ENCODE measurements around the gene SHMT2. TPM values are rescaled to one million over a fixed set of nuclear protein-coding genes. Genes with fewer than 3 reads are reported as not detected.

The SHMT2 gene
- total and polyA plus RNA-seq, 7 donors = 24.6 to 100 (median 30.0) TPM

DNA sequence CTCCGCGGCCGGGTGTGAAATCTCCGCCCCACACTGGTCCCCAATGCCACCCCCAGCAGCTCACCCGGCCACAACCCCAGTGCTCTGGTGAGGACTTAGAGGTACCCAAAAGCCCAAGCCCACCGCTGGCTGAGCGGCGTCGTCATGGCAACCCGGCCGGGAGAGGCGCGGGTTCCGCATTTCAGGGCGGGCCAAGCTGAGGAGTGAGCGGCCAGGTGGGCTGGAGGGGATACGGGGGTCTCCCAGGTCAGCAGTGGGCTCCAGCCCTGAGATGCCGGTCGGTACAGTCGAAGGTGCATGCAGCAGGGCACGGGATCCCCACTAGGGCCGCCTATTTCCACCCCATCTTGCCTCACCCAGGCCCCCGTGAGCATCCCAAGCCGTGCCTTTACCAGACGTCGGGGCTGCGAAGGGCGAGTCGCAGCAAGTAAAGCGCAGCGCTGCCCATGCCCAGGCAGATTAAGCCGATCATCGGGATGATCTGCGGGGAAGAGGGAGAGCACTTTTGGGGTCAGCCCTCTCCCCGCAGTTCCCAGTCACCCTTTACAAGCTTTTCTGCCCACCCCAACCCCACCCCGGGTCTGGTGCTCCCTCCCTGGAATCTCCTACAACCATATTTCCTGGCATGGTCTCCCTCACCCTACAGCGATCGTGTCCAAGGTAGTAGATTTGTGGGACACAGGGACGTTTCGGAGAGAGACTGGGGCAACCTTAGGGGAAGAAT is 6.9 kb downstream of the SHMT2 start:
- no peak for DNase-seq
- H3K9me3 ChIP-seq = no peaks in the 10 kb centered on the region
- whole genome bisulfite sequencing, 2 donors = 15 to 19% methylated on average over 40 of the region's 40 CpGs
- TF ChIP-seq POLR2A (IDR thresholded peaks at IDR 0.05) (no peak), POLR2AphosphoS5 (IDR thresholded peaks at IDR 0.05) (no peak), EP300 (IDR thresholded peaks at IDR 0.05) (no peak)
- TF ChIP-seq, protein P1, sequence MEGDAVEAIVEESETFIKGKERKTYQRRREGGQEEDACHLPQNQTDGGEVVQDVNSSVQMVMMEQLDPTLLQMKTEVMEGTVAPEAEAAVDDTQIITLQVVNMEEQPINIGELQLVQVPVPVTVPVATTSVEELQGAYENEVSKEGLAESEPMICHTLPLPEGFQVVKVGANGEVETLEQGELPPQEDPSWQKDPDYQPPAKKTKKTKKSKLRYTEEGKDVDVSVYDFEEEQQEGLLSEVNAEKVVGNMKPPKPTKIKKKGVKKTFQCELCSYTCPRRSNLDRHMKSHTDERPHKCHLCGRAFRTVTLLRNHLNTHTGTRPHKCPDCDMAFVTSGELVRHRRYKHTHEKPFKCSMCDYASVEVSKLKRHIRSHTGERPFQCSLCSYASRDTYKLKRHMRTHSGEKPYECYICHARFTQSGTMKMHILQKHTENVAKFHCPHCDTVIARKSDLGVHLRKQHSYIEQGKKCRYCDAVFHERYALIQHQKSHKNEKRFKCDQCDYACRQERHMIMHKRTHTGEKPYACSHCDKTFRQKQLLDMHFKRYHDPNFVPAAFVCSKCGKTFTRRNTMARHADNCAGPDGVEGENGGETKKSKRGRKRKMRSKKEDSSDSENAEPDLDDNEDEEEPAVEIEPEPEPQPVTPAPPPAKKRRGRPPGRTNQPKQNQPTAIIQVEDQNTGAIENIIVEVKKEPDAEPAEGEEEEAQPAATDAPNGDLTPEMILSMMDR (IDR thresholded peaks at IDR 0.05) = no peak
- peaks cover 4 to 37% (median 20%) of the 10 kb centered on the region in 4 donors for H3K36me3 ChIP-seq
- H3K27ac ChIP-seq = no peak overlapping the region
- intact Hi-C loops (cut with DNase I) = loop anchor here (5.0 kb wide), 1 partner anchor 164 kb away; no protein-coding TSS in a partner anchor
- peaks cover 38 to 62% (median 58%) of the 10 kb centered on the region in 3 donors for H3K27me3 ChIP-seq
- H3K4me1 ChIP-seq = peaks cover 0 to 39% (median 34%) of the 10 kb centered on the region in 4 donors
- H3K4me3 ChIP-seq = peak overlapping the region in 1 of 4 donors; percentile 4

DNA sequence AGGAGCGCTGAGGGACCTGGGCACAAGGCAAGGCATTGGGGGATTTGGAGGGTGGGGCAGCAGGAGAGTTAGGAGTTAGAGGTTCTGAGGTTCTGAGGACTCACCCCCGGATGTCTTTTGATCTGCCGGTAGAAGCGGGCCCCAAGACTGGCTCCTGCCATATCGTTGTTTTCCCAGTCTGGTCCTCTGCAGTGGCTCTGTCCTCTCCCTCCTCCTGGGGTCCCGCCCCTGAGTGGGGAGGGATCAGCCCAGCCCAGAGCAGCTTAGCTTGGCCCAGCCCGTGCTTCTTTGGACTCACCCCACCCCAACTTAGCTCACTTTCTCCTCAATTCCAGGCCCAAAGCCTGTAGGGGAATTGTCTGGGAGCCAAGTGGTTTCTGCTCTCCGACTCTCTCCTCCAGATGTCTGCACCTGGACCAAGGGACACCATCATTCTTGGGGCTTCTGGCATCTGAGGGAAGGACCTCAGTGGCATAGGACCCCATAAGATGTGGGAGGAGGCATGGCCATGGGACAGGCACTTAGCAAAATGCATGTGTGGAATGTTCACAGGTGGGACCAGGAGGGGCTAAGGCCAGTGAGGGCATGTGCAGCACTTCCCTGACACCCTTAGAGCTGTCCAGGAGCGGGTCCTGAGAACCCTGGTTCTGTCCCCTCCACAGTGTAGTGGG is 7.5 kb downstream of the SHMT2 start:
- DNase-seq = peak; percentile 70
- H3K9me3 ChIP-seq = no peaks in the 10 kb centered on the region
- intact Hi-C loops (cut with DNase I) = loop anchor here (5.0 kb wide), 1 partner anchor 165 kb away; no protein-coding TSS in a partner anchor
- peaks cover 45 to 69% (median 65%) of the 10 kb centered on the region in 3 donors for H3K27me3 ChIP-seq
- TF ChIP-seq POLR2A (IDR thresholded peaks at IDR 0.05) (no peak), POLR2AphosphoS5 (IDR thresholded peaks at IDR 0.05) (no peak), EP300 (IDR thresholded peaks at IDR 0.05) (no peak)
- TF ChIP-seq, protein P1 (IDR thresholded peaks at IDR 0.05) = no peak
- peaks cover 0 to 46% (median 41%) of the 10 kb centered on the region in 4 donors for H3K4me1 ChIP-seq
- no peak overlapping the region for H3K4me3 ChIP-seq
- no peak overlapping the region for H3K27ac ChIP-seq
- WGBS, 2 donors = 21 to 27% methylated on average over 9 of the region's 9 CpGs
- peaks cover 4 to 30% (median 17%) of the 10 kb centered on the region in 4 donors for H3K36me3 ChIP-seq

DNA sequence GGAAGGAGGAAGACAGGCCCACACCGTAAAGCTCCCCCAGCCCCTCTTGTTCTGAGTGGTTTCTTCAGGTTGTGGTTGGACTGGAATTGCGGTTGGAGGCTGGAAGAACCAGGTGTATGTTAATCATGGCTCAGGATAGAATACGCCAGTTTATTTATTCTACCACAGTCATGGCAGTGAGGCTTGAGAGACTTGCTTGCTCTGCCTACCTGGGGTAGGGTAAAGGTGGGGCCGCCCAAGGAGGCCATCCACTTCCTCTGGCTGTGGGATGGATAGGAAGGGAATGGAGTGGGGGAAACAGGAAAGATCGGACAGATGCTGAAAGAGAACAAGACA is 8.1 kb downstream of the SHMT2 start:
- no peak for DNase-seq
- TF ChIP-seq POLR2AphosphoS5 (IDR thresholded peaks at IDR 0.05) = no peak
- TF ChIP-seq EP300 (IDR thresholded peaks at IDR 0.05) = no peak
- no peak for TF ChIP-seq POLR2A (IDR thresholded peaks at IDR 0.05)
- TF ChIP-seq, protein P1 (IDR thresholded peaks at IDR 0.05) = no peak
- peaks cover 3 to 25% (median 12%) of the 10 kb centered on the region in 4 donors for H3K36me3 ChIP-seq
- peaks cover 50 to 74% (median 70%) of the 10 kb centered on the region in 3 donors for H3K27me3 ChIP-seq
- H3K4me1 ChIP-seq = peaks cover 0 to 51% (median 46%) of the 10 kb centered on the region in 4 donors
- no peak overlapping the region for H3K4me3 ChIP-seq
- H3K9me3 ChIP-seq = no peaks in the 10 kb centered on the region
- 16 to 32% methylated on average over 5 of the region's 5 CpGs for WGBS, 2 donors
- H3K27ac ChIP-seq = no peak overlapping the region
- intact Hi-C loops (cut with DNase I) = loop anchor here (5.0 kb wide), 1 partner anchor 165 kb away; no protein-coding TSS in a partner anchor

DNA sequence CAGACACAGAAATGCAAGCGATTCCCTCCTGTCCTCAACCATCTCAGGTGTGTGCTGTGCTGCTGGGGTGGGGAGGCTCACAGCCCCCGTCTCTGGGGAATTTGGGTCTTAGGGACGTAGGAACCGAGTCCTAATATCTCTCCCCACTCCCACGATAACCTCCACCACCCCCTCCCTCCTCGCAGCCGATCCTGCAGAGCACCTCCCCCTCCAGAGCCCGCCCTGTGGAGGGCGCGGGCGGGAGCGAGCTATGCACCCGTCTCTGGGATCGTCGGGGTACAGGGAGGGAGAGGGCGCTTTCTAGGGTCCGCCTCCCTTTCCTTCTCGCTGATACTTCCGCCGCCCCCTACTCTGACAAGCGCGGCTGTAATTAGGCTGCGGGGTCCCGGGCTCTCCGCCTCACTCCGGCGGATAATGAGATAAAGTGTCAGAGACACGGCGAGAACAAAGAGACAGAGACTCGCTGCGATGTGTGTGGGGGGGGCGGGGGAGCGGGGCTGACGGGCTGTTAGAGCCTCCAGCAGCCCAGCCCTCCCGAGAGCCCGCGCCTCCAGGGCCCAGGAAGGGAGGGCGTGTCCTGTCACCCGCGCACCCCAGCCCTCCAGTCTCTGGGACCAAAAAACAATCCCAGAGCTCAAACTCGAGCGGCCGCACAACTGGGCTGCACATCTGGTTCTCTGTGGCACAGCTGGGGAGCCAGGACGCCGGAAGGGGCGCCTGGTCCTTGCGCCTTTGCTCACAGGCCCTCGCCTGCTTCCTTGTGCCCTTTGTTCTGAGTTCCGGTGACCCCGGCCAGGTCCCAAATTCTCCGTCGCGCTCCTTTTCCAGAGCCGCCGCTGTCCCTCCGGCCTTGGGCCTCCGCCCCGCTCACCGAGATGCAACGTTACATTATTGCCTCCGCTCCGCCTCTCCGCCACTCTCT is 8.7 kb downstream of the SHMT2 start:
- Histone ChIP-seq H3K27ac (peak overlapping the region in 1 of 4 donors; percentile 38), H3K27me3 (peaks cover 55 to 80% (median 76%) of the 10 kb centered on the region in 3 donors), H3K36me3 (peaks cover 0 to 18% (median 6%) of the 10 kb centered on the region in 4 donors), H3K9me3 (no peaks in the 10 kb centered on the region), H3K4me3 (peak overlapping the region; percentile 26 to 50 (median 44)), H3K4me1 (peaks cover 0 to 58% (median 52%) of the 10 kb centered on the region in 4 donors)
- peak; percentile 67 for DNase-seq
- no peak for TF ChIP-seq POLR2A (IDR thresholded peaks at IDR 0.05)
- no peak for TF ChIP-seq POLR2AphosphoS5 (IDR thresholded peaks at IDR 0.05)
- TF ChIP-seq, protein P1 (IDR thresholded peaks at IDR 0.05) = no peak
- WGBS, 2 donors = 2 to 4% methylated on average over 63 of the region's 63 CpGs
- intact Hi-C loops (cut with DNase I) = loop anchor here (5.0 kb wide), 1 partner anchor 166 kb away; no protein-coding TSS in a partner anchor
